GOT3 (cell line): ENCODE measurements around the gene EPS8L2.

Experiments
- DNase-seq: peaks from one replicate; lab custom pipeline; 2025; ENCODE audit warnings: mixed read lengths; lab: John Stamatoyannopoulos, UW

Gene EPS8L2

GRCh38 chr11:704781-705645 lies 1.0 kb upstream of the EPS8L2 start:
- no peak for DNase-seq

GRCh38 chr11:706439-706956 lies 467 bp downstream of the EPS8L2 start:
- DNase-seq, result no peak

DNA sequence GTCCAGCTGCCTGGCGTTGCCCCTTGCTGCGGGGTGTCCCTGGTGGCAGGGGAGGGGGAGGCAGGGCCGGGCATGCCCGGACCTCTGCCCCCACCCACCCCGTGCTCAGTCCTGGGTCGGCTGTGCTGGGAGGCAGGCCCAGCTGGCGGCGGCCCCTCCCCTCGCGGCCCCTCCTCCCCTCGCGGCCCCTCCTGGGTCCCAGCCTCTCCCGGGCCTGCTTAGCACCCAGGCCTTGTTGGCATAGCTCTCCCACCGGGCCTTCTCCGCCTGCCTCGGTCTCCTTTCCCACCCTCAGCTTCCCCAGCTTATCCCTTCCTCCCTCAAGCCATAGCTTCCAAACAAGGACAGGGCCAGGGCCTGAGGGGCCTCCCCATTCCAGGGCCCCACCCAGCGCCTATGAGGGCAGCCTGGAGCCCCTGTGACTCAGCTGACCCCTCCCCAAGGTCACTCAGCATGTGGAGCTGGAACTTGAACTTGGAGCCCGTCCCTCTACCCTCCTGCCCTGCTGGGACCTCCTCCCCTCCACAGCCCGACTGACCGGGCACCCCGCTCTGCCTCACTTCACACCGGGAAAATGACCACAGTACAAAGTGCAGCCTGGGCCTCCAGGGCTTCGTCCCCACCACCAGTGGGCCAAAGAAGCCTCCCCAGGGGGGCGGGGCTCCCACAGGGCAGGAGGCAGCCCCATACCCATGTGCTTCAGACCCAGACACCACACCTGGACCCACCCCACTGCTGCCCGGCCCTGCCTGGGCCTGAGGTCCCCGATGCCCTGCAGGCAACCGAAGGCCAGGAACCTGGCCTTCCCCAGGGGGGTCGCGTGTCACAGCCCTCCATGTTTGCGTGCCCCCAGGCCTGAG lies 1.2 kb downstream of the EPS8L2 start:
- no peak for DNase-seq

DNA sequence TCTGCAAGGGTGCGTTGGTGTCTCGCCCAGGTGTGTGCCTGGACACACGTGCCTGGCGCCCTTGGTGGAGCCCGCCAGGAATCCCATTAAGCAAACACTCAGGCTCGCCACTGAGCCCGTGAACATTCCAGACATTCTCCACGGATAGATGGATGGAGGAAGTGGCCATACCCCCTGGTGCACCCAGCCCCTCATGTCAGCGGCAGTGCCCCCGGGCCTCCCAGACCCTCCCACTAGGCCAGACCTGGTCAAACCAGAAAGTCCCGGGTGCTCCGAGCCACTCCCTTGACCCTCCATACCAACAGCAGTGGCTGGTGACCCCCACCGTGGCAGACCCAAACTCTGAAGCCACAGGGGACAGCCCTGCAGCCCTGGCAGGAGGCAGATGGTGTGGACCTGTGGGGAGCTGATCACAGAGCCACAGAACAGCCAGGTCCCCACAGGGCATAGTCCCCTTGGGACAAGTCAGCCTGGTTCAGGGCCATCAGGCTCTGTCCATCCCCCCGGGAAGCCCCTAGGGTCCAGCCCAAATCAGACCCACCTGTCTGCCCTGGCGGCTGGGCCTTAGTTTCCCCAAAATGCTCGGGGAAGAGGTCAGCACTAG lies 1.9 kb downstream of the EPS8L2 start:
- DNase-seq, result no peak

DNA sequence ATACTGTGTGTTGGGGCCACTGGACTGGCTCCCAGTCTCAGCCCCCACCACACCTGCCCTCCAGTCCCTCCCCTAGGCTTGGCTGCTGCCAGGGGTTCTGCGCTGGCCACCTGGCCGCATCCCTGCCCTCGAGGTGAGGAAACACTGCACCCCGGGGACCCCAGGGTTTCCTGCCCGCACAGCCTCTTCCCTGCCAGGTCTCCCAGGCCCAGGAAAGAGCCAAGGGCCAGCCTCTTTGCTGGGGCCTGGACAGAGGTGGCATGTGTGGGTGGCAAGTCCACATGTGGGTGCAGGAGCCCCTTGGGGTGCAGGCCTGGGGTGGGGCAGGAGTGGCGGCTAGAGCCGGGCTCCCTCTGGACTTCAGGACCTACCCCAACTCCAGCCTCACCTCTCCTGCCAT lies 2.5 kb downstream of the EPS8L2 start:
- DNase-seq, result no peak

DNA sequence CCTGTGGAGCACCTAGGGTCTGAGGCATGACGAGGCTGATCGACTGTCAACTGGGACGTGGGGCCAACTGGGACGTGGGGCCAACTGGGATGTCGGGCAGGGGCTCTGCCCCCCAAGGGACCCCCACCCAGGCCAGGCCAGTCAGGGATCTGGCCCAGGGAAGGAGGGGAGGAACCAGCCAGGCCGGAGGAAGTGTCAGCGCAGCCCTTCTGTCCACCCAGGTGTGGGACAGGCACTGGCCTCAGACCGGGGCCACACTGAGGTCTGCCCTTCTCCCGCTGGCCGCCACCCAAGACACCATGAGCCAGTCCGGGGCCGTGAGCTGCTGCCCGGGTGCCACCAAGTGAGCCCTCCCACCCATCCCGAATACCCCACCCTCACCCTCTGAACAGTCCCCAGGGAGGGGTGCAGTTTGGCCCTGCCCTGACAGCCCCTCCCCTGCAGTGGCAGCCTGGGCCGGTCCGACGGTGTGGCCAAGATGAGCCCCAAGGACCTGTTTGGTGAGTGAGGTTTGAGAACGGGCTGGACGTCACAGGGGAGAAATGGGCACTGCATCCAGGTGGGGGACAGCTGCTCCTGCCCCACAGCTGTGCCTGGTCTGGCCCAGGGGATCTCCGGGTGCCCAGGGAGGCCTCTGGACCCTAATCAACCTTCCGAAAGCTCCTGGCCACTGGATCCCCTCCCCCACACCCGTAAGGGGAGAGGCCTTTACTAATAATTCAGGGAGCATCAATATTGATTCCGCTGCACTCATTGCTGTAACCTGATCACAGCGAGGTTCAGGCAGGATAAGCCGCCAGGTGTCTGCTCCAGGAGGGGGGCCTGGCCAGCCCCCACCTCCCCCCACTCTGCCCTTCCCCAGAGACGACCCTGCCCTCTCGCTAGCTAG lies 3.3 kb downstream of the EPS8L2 start:
- DNase-seq, result no peak

DNA sequence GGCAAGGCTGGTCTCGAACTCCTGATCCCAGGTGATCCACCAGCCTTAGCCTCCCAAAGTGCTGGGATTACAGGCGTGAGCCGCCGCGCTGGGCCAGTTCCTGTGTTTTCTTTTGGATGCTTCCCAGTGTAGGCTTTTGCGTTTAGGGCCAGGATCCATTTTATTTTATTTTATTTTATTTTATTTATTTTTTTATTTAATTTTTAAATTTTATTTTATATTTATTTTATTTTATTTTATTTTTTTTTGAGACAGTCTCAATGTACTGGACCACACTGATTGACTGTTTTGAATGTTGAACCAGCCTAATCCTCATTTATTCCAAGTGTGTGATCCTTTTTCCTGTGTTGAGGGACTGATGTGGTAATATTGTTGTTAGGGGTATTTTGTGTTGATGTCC lies 8.4 kb downstream of the EPS8L2 start:
- no peak for DNase-seq

DNA sequence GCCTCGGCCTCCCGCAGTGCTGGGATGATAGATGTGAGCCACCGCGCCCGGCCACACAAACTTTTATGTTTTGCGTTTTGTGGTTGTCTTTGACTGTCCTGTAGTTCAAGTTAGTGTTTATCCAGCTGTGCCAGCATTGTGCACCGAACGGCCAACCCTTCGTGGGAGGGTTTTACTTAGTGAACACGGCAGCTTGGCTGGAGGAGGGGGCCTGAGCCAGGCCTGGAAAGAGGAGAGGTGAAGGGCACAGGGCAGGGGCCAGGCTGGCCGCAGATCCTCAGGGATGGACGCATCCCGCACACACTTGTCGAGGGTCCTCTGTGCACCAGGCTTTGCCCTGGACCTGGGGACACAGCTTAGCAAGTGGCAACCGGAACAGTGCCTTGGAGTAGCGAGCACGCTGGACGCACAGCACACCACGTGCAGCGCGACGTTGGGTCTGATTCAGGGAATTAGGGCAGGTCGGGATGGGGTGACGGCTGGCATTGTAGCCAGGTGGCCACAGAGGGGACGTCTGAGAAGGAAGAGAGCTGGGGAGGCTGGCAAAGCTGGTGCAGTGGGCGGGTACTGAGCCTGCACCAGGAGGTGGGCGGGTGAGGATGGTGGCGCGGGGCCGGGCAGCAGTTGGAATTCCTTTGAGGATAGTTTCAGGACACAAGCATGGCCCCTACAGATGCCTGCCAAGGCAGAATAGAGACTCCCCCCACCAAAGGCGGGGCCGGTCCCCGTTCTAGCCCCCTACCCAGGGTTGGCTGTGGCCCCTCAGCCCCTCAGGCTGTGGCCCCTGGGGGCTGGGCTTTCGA lies 13.4 kb downstream of the EPS8L2 start:
- DNase-seq, result no peak

DNA sequence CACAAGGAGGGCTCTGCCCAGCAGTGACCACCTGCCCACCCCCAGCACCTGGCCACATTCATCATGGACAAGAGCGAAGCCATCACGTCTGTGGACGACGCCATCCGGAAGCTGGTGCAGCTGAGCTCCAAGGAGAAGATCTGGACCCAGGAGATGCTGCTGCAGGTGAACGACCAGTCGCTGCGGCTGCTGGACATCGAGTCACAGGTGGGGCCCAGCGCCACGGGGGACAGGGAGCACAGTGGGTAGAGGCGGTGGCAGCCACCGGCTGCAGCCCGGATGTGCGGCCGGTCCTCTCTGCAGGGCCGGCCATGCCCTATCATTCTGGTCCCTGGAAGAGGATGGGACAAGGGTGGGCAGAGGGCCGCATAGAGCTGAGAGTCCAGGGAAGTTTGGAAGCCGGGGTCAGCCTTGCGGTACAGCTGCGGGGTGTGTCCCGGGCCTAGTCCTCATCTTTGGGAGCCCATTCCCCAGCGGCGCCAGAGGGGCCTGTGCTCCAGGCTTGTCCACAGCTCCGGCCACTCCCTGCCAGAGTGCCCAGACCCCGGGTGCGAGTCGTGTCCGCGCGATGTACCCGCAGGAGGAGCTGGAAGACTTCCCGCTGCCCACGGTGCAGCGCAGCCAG lies 14.1 kb downstream of the EPS8L2 start:
- DNase-seq, result no peak

GRCh38 chr11:720642-721246 lies 14.7 kb downstream of the EPS8L2 start:
- DNase-seq, result no peak

- DNase-seq, result no peak
Observed at GRCh38 chr11:721247-721740, 15.3 kb downstream of the EPS8L2 start.

DNA sequence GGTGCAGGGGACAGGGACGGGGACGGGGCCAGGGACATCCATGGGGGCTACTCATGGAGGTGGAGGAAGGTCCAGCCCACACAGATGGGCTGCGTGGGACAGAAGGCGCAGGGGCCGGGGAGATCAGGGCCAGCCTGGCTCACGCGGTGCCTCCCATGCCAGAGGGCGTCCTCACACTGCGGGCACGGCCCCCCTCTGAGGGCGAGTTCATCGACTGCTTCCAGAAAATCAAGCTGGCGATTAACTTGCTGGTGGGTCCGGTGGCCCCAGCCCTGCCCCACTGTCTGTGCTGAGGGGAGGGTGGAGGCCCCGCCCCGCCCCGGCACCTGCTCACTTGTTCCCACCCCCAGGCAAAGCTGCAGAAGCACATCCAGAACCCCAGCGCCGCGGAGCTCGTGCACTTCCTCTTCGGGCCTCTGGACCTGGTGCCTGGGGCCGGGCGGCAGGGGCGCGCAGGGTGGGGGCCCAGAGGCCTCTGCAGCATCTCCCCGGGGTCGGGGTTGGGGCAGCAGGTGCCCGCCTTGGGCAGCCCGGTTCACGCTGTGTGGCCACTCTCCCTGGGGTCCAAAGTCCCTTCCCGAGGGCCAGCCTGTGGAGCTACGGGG lies 15.8 kb downstream of the EPS8L2 start:
- no peak for DNase-seq

DNA sequence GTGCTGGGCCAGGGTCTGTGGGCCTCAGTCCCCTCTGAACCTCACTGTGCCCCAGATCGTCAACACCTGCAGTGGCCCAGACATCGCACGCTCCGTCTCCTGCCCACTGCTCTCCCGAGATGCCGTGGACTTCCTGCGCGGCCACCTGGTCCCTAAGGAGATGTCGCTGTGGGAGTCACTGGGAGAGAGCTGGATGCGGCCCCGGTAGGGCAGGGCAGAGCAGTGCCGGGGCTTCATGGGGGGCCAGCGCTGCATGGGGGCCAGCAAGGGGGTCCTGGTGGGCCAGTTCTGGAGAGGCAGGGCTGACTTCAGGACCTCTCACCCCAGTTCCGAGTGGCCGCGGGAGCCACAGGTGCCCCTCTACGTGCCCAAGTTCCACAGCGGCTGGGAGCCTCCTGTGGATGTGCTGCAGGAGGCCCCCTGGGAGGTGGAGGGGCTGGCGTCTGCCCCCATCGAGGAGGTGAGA lies 16.3 kb downstream of the EPS8L2 start:
- no peak for DNase-seq

DNA sequence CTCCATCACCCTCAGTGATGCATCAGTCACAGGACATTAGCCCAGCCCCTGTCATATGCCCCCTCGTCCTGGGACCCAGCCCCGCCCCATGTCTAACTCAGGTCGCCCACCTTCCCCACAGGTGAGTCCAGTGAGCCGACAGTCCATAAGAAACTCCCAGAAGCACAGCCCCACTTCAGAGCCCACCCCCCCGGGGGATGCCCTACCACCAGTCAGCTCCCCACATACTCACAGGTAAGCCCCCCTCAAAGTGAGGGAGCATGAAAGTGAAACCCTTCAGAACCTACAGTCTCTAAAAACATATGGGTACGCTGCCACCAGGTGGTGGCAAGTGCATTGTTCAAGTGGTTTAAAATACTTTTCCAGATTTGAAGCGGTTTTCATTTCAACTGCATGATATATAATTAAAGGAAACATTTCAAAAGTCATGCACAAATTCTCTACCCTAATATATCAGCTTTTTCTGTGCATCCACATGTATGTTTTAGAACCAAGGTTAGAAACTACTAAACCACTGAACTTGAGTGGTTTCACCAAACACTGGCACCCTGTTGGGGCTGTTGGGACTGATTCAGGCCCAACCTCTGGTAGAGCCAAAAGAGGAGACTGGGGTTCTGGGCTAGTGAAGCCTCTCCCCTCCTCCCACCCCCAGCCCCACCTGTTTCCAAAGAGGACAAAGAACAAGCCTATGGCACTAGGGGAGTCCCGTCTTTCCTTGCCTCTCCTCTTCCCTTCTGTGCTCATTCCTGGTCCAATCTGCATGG lies 17.3 kb downstream of the EPS8L2 start:
- no peak for DNase-seq

DNA sequence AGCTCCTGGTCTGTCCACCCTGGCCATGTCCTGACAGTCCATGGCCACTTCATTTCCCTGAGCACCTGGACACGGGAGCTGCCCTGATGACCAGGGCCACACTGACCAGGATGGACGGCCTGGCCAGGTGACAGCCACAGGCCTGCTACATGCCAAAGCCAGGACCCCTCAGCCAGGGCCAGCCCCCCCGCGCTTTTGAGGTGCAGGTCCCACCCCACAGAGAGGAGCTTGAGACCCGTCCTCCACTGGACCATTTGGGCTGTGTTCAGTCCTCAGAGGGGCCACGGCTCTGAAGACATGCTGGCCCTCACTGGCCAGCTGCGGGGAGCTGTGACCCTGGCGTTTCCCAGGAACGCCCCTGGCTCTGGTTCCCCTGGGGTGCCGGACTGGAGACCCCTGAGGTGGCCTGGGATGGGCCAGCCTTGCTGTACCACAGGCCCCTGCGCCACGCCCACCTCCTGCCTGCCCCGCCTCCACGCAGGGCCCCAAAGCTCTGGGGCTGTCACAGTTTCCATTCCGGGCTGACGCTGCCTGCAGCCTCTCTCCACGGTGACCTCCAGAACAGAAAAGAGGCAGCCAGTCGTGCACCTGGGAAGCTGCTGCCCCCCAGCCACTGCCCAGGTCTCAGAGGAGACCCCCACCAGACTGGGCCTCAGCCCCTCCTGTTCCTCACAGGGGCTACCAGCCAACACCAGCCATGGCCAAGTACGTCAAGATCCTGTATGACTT lies 18.2 kb downstream of the EPS8L2 start:
- DNase-seq, result no peak

GRCh38 chr11:724778-725386 lies 18.9 kb downstream of the EPS8L2 start:
- no peak for DNase-seq

GRCh38 chr11:725624-726202 lies 19.7 kb downstream of the EPS8L2 start:
- DNase-seq, result no peak
